Choroid plexus epithelial cell (primary cell): ENCODE measurements around the gene ATG7.

ENCODE experiments used
- DNase-seq: peaks from one replicate; pipeline ENCODE4 v3.0.0-alpha.2; 2010; ENCODE audit warnings: low read depth
- H3K4me3 ChIP-seq: 2 replicates; pipeline ENCODE4 v1.5.1; 2011; ENCODE audit warnings: low read depth, mild to moderate bottlenecking, control low read depth, low read length, moderate library complexity
- TF ChIP-seq, protein P1 (sequence below): conservative IDR thresholded peaks from 2 replicates; pipeline ENCODE4 v1.5.1; 2011; ENCODE audit warnings: low read depth, mild to moderate bottlenecking, control low read depth, inconsistent platforms, low read length, moderate library complexity

The ATG7 gene

DNA sequence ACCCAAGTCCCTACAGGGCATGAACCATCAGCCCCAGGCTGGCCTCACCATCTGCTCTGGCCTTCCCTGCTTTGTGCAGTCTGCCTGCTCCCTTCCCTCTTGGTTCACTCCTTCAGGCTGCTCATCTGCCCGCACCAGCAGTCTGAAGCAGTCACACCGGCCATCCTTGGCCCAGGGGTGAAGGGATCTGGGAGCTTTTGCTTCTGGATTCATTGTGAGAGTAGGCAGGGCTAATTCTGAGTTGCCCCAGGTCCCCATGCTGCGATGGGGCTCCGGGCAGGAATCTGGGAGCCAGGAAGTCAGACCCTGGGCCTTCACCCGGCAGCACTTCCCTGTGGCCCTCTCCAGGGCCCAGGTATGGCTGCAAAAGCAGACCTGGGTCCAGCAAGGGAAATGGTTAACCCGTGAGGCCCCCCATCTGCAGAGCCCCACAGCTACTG lies 271.8 kb downstream of the ATG7 start:
- DNase-seq = no peak
- H3K4me3 ChIP-seq = no peak overlapping the region
- TF ChIP-seq, protein P1, sequence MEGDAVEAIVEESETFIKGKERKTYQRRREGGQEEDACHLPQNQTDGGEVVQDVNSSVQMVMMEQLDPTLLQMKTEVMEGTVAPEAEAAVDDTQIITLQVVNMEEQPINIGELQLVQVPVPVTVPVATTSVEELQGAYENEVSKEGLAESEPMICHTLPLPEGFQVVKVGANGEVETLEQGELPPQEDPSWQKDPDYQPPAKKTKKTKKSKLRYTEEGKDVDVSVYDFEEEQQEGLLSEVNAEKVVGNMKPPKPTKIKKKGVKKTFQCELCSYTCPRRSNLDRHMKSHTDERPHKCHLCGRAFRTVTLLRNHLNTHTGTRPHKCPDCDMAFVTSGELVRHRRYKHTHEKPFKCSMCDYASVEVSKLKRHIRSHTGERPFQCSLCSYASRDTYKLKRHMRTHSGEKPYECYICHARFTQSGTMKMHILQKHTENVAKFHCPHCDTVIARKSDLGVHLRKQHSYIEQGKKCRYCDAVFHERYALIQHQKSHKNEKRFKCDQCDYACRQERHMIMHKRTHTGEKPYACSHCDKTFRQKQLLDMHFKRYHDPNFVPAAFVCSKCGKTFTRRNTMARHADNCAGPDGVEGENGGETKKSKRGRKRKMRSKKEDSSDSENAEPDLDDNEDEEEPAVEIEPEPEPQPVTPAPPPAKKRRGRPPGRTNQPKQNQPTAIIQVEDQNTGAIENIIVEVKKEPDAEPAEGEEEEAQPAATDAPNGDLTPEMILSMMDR = no peak

DNA sequence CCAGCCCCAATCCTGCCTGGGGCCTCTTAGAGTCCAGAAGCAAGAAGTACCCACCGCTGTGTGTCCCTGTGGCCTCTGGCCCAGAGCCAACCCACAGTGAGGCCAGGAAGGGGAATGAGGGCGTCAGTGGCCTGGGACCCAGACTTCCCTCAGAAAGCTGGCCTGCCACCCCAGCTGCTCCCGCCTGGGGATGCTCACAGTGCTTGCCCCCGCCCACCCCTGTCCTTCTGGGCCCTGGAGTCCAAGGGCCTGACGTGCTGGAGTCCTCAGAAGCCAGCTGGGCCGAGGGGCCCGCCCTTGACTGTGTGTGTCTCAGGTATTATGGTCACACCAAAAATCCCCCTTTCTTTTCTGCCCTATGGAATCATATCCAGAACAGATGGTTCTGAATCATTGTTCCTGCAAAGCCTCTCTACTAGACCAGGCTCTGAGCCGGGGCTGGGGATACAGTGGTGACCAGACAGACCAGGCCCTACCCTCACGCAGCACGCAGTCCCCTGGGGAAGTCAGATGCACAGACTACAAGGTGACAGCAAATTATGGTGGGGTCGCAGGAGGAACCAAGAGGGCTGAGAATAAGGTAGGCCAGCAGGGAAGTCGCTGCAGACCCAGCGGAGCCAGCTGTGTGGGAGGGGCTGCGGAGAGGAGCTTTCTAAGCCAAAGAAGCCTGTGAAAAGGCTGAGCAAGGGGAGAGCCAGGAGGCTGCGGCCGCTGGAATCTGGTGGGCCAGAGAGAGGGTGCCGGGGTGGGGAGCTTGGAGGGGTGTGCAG lies 272.4 kb downstream of the ATG7 start:
- no peak overlapping the region for H3K4me3 ChIP-seq
- peak; percentile 80 for DNase-seq
- TF ChIP-seq, protein P1 = no peak

DNA sequence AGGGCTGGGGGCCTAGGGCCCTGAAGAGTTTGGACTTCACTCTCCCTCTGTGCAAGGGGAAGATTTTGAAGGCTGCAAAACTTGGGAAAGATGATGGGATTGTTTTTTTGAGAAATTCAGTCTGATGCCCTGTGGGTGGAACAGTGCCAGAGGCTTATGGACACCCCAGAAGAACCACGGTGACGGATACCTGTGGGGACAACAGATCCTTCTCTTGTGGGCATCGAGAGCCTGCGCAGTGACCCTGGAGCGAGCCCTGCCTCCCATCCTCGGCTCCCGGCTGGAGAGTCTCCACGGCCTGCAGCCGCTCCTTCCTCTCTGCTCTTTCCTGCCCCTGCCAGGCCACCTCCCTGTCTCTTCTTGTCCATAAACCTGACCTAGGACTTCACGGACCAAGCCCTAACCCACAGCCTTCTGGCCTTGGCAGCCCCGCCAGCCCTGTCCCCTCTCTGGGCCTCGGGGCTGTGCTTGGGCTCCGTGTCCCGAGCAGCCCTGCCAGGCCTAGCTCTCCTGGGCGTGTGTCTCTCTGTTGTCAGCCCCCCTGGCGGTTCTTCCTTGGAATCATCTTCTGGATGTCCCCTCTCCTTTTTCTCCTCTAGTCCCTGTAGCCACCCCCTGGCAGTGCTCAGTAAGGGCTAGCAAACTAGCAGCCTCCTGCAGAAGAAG lies 273.1 kb downstream of the ATG7 start:
- TF ChIP-seq, protein P1 = no peak
- DNase-seq = no peak
- H3K4me3 ChIP-seq = no peak overlapping the region

DNA sequence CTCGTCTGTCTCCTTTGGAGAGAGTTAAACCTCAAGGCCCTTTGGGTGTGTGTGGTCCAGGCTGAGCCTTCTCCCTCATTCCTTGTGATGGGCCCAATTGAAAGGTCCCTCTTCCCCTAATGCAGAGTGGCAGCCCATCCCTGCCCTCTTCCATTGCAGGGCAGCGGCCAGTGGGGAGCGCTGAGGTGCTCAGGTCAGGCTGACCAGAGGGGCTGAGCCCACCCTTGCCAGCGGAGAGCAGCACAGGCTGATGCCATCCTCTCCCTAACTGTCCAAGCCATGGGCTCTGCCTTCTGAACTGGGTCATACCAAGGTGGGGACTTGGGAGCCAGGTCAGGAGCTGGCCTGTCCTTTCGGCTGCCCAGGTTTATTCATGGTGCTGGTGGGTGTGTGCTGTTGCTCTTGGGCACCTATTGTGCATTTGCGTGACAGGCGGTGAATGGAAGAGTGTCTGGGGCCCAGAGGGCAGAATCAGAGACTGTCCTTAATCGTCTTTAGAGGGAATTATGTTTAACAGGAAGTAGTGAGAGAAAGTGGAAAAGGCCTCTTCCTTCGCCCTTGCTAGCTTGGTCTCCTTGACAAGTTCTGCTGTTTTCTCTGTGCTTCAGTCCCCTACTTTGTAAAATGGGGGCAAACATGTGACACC lies 274.6 kb downstream of the ATG7 start:
- TF ChIP-seq, protein P1 = no peak
- H3K4me3 ChIP-seq = no peak overlapping the region

DNA sequence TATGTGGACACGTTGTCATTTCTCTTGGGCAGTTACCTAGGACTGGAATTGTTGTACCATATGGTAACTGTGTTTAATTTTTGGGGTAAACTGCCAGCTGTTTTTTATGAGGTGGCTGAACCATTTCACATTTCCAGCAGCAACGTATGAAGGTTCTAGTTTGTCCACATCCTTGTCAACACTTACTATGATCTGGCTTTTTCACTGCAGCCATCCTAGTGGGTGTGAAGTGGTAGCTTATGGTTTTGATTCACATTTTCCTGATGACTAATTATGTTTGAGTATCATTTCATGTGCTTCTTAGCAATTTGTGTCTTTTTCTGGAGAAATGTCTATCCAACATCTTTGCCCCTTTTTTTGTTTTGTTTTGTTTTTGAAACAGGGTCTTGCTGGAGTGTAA lies 275.3 kb downstream of the ATG7 start:
- H3K4me3 ChIP-seq = no peak overlapping the region
- TF ChIP-seq, protein P1 = no peak
- no peak for DNase-seq

More for the DNA sequence above, 274.6 kb downstream of the ATG7 start:
- DNase-seq = no peak

DNA sequence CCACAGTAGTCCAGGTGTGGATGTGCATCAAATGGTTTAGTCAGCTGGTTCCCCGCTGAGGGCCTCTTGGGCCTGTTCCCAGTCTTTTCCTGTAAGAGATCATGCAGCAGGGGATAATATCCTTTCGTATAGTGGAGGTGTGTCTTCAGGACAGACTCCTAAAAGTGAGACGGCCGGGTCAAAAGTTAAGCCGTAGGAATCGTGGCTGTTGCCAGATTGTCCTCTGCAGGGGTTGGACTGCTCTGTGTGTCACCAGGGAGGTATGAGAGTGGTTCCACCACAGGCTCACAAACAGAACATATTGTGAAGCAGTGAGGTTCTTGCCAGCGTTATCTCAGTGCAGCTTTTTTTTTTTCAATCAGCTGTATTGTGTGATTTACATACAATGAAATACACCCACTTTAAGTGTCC lies 276.5 kb downstream of the ATG7 start:
- peak; percentile 94 for DNase-seq
- TF ChIP-seq, protein P1 = no peak
- H3K4me3 ChIP-seq = no peak overlapping the region
